Renal cortex interstitium (tissue), 11 donors: Measurements from ENCODE around the gene SLC27A3. TPM values are rescaled to one million over a fixed set of nuclear protein-coding genes. Genes with fewer than 3 reads are reported as not detected.

Experiments used
- DNase-seq, 11 donors: peaks; one replicate each; pipeline ENCODE4 v3.0.0-alpha.2; 2013; ENCODE audit warnings: low read depth in 9 of 11, low spot score in 4 of 11; ENCODE audit errors: extremely low read depth in 1 of 11
- polyA plus RNA-seq, 3 donors: library from polyadenylated mRNA; unstranded; fragments of 120-200 nt; gene quantifications; one replicate each; pipeline ENCODE4 v1.2.1, GENCODE V29; 2013; ENCODE audit not compliant: insufficient read length in 3 of 3

Gene SLC27A3
- polyA plus RNA-seq, 3 donors: 35.4 to 43.3 (median 40.5) TPM

DNA sequence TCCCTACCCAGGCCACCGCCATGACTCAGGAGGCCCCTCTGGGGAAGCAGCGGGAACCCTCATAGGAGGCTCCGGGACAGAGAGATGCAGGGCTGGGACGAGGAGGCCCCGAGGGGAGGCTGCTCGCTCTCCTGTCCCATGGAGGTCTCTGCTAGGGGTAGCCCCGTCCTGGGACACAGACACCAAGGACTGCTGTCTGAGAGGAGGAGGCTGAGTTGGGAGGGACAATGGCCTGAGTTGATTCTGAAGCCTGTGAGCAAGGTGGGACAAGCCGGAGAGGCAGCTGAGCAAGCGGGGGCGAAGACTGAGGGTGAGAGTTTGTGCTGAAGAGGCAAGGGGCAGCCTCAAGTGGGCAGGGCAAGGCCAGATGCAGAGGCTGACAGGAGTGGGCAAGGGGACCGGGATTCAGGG is 17.4 kb downstream of the SLC27A3 start:
- DNase-seq: no peak

DNA sequence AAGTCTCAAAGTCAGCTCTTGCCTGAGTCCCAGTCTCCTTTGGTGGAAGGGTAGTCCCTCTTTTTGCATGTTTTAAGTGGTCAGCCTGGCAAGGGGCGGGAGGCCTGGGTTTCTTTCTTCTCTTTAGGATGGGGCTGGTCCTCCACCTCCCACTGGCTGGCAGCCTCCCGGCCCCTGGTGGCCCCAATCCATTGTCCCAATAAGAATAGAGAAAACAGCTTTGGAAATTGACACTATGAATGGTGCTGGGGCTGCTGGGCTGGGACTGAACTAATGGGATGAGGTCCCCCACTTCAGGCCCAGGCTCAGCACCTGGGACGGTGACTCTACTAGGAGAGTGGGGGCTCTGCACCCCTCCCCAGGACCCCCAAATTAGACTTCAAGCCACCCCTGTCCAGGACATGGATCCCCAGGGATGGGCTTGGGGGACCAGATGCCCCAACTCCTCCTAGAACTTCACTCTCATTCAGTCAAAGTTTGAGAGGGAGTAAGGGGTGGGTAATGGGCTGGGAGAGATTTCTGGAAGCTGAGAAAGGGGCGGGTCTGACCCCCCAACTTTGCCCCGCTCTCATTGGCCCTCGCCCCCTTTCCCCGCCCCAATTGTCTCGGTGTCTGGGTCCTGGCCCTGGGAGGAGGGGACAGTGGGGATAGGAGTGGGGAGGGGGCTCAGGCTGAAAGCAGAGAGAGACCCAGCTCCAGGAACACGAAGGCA is 18.2 kb downstream of the SLC27A3 start:
- DNase-seq: no peak

DNA sequence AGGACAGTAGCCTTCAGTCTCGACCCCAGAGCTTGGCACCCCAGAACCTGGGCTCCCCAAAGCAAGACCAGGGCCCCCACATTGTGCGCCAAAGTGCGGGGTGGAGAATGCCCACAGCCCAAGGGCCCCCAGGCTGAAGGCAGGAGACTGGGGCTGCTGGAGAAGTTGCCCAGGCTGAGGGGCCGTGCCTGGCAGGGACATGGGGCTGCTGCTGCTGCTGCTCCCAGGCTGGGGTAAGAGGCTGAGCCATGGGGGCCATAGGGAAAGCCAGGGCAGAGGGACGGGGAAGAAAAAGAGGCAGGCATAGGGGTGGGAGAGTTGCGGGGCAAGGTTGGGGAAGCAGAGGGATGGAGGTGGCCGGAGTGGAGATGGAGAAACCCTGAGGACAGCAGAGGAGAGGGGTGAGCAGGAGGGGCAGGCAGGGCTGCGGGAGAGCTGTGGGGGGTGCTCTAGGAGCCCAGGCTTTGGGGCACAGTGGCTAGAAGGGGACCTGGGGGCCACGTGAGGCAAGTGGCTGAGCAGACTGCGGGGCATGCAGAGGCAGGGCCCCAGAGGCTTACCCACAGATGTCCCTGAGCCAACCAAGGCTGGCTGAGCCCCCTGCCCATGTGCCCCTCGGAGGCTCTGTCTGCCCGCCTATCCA is 18.9 kb downstream of the SLC27A3 start:
- no peak for DNase-seq

DNA sequence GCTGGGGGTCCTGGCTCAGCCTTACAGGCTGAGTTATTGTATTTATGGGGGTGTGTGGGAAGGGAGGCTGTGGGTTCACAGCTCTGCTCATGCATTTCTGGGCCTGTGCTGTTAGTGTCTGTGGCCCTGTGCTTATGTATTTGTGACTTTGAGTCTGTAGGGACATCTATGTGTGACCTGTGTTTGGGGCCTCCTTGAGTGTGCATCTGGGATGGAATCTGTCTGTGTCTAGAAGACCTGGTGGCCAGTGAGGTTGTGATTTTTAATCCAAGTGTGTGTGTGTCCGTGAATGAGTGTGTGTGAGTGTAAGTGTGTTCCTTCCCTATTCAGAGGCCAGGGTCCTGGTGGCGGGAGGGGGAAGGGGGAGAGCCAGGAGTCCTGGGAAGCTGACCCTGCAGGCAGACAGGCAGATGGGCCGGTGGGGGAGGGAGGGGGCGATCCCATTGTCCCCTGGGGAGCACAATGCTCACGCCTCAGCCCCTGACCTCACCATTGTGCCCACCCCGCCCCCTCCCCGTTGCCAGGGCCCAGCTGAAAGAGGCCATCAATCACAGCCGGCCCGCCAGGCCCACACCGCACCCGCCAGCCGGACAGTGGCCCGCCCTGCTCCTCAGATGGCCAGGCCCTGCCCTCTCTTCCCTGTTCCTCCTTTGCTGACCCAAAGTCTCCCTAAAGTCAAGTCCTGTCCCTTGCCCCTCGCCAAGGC is 19.6 kb downstream of the SLC27A3 start:
- no peak for DNase-seq

DNA sequence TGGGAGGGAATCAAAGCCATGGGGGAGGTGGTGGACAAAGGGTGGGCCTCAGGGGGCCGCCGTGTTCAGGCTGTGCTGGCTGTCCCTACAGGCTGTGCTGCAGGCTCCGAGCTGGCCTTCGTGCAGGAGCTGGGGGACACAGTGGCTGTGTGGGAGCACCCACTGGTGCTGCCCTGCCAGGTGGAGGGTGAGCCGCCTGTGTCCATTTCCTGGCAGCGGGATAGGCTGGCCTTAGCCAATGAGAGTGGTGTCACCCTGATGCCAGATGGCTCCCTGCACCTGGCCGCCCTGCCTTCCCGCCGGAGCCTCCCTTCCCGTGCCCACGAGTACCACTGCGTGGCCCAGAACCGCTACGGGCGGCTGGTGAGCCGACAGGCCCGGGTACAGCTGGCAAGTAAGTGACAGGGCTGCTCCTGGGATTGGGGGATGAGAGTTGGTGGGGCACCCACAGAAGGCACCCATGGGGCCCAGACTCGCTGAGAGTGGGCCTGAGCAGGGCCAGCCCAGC is 20.2 kb downstream of the SLC27A3 start:
- no peak for DNase-seq

DNA sequence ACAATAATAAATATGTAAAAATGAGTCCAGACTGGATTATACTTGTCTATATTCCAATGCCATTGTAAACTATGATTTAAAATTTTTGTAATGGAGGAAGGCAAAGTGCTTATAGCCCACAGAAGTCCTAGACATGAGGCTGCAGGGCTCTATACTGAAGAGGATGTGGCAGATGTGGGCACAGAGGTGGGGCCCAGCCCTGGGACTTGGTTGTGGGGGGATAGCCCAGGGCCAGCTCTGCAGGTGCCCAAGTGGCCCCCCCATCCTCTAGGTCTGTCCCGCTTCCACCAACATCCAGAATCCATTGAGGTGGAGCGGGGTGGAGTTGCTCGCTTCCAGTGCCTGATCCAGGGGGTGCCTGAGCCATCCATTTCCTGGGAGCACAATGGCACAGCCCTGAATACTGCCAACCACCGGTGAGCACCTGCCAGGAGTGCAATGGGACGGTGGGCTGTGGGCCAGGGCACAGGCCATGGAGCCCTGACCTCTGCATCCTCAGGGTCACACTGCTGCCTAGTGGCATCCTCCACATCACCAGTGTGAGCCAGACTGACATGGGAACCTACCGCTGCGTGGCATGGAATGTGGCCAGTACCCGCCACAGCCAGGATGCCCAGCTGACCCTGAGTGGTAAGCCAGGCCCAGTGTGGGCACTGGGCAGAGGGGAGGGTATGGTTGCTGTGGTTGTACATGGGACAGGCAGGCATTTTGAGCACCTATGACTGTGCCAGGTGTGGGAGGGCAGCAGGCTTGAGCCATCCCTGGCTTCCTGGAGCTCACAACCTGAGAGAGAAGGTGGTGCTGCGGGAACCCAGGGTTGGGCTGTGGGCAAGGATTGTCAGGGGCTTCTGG is 21.0 kb downstream of the SLC27A3 start:
- DNase-seq: no peak

DNA sequence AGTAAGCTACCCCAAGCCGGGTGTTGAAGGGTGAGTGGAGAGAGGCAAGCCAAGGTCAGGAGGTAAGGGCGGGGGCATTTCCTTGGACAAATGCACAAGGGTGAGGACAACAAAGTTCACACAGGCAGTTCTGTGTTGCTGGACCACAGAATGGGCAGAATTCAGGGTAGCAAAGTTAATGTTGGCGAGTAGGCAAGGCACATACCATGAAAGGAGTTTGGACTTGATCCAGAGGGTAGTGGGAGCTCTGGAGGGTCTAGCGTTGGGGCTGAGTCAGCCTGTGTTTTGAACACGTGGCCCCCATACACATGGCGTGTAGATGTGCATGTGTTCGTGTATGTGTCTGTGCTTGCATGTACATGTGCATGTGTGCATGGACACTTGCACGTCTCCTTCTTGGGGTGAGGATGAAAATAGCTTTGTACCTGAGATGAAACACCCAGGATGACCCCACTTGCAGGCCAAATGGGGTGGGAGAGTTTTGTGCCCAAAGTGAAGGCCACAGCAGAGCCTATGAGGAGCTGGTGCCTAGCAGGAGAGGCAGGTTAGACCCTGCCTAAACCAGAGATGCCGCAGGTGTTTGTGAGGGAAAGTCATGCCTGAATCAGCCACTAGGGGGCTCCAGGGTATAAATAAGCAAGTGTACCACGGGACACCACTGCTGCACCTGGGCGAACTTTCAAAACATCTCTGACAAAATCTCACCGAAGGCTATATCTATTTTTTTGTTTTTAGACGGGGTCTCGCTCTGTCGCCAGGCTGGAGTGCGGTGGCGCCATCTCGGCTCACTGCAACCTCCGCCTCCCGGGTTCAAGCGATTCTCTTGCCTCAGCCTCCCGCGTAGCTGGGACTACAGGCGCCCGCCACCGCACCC is 21.8 kb downstream of the SLC27A3 start:
- peak in 5 of 11 donors; percentile 54 to 62 (median 60) for DNase-seq

DNA sequence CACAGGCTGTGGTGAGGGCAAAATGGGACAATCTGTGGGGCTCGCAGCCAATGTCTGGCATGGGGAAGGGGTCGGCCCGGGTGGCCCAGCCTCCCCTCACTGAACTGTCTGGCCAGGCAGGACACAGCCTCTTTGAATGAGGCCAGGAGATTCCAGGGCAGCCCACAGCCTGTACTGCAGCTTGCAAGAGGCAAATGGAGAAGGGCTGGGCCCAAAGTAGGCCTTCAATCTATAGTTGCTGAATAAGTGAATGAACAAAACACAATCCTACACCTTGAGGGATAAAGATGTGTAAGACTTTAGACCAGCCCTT is 23.2 kb downstream of the SLC27A3 start:
- DNase-seq: no peak

DNA sequence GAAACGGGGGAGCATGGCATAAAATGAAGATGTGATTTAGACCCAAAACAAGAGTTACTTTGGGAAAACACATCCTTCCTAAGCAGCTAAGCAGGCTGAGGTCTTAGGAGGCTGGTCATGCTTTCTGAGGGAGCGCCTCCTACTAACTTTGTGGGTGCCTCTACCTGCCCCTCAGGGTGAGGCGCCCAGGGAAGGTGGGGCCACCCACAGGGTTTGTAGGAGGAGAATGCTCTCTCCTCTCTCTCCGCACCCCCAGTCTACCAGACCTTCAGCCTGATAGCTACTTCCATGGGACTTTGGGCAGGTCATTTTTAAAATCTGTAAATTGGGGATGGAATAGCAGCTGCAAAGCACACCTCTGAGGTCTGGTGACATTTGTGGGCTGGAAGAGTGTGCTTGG is 23.8 kb downstream of the SLC27A3 start:
- no peak for DNase-seq

DNA sequence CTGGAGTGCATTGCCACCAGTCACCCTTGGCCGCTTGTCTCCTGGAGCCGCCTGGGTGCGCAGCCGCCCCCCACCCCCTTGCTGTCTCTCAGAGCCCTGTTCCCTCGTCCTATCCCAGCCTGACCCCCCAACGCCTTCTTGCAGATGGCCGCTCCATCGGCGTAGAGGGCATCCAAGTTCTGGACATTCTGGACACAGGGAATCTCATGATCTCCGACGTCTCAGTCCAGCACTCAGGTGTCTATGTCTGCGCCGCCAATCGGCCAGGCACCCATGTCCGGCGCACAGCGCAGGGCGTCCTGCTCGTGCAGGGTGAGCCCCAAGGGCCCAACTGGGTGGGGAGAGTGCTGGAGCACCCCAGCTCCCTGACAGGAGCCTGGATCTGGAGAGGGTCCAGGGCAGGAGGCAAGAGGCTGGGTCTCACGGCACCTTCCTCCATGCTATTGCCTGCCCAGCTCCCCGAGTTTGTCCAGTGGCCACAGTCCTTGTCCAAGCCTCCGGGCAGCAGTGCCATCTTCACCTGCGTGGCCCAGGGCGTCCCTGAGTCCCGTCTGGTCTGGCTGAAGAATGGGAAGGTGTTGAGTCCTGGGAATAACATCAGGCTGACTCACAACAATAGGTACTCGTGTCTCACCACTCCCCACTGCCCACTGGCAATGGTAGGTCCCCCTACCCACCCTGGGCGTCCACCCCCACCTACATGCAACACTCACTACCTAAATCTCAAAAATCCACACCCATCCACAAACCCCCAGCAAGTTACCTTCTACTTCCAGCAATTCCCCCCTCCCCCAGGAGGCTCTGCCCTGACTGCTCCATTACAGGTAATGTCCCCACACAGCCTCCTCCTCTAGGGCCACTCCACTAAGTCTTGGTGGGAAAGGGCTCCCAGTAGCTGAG is 24.6 kb downstream of the SLC27A3 start:
- no peak for DNase-seq

DNA sequence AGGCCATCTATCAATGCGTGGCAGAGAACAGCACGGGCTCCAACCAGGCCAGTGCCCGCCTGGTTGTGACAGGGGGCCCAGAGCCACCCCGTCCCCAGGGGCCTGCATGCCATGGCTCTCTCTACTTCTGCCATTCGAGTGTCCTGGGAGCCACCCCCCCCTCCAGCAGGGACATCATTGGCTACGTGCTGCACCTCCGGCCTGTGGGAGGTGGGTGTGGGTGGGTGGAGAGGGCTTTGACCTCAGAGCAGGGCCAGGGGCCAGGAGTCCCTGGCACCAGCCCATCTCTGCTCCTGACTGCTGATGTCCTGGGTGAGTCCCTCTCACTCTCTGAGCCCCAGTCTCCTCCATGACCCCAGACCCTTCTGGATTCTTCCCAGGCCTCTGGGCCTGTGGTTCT is 25.3 kb downstream of the SLC27A3 start:
- DNase-seq: no peak

DNA sequence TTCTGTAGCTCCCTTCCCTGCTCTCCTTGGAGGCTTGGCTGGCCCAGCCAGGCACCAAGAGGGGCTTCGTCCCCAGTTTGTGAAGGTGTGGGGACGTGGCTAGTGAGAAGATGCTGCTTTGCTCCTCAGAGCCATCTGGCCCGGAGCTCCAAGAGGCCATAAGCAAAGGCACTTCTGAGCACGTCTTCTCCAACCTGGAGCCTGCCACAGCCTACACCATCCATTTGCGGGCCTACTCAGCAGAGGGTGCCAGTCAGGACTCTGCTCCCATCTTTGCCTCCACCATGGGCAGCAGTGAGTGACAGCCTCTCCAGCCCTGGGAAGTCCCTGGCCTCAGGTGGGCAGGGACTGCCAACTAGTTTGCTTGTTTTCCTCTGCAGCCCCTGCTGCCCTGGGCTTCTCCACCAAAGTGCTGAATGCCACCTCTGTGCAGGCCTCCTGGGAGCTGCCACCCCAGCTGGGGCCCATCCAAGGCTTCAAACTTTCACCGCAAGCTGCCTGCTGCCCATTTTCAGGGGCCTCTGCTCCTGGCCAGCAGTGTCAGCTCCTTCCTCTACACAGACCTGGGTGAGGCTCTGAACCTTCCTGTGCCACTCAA is 25.9 kb downstream of the SLC27A3 start:
- DNase-seq: no peak

DNA sequence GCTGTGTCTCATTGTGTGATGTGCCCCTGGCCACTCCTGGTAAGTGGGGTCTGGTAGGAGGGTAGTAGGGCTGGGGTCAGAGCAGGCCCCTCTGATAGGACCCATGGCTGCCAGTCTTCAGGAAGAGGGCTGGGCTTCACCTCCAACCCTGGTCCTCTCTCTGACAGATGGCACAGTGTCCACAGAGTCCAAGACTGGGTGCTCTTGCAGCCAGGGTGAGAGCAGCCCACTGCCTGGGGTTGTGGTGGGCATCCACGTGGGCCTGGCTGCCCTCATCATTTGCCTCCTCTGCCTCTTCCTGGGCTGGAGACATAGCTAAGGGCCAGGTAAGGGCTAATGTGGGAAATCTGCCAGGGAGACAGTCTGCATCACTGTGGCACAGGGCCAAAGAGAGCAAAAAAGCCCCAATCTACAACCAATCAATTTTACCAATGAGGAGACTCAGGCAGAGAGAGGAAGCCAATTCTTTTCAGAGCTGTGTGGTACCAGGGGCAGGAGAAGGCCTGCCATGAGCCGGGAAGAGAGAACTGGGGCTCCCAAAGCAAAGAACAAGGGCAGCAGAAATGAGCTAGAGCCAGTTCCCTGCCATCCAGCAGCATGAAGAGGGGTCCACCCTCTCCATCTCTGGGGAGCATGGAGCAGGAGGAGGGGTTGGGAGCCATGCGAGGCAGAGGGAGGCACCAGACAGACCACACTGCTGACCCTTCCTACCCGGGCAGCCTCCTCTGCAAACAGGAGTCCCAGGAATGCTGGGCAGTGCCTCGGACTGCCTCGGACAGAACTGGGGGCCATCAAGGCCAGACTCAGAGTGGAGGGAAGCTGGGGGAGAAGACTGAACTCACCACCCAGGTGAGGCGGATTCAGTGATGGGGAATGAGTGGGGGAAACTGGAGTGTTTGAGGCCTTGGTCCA is 26.8 kb downstream of the SLC27A3 start:
- DNase-seq: no peak

DNA sequence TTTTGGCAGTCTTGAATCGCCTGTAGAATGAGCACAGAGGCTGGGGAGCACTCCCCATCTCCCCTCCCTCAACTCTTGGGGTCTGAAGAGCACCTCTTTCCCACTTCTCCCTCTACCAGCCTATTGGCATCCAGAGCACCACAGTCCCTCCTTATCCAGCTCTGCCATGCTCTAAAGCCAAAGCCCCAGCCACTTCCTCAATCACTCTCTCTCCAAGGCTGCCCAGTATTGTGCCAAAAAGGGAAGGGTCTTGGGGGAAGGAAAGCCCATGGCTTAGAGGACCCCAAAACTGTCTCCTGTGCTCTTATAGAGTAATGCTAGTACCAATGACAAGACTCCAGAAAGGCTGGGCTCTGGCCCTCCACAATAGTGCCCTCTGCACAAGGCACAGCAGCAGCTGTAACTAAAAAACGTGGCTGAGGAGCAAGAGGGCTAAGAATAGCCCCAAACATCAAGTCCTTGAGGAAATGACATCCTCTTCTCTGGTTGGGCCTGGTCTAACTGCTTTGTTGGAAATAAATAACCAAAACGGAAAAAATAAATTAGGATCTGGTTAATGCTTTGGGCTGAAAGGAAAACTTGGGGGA is 28.4 kb downstream of the SLC27A3 start:
- no peak for DNase-seq

DNA sequence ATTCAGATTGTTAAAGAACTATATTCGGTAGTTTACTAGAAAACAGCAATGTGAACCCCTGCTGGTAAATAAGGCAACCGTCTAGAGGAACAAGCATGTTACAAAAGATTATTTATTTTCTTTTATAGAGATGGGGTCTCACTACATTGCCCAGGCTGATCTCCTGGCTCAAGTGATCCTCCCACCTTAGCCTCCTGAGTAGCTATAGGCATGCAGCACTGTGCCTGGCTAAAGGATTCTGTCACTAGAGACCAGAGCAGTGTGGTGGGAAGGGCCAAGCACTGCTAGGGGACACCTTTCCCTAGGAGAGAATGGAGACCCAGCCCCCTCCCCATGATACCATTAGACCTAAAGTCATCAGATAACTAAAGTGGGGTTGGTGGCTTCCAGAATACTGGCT is 28.9 kb downstream of the SLC27A3 start:
- no peak for DNase-seq
